T-helper 1 cell treated with Interleukin-12 subunit alpha and Interleukin-12 subunit beta and Interleukin-4 antibody, amounts not matched to agents 30 ng/mL and 1 ng/mL, for 36 hours (primary cell): ENCODE measurements around the gene CRNN. TPM values are rescaled to one million over a fixed set of nuclear protein-coding genes. Genes with fewer than 3 reads are reported as not detected.

Experiments used
- intact Hi-C: fragments of 100-400 bp; cut with micrococcal nuclease; formaldehyde crosslinking; loops from one replicate; pipeline ENCODE4 v1.15.1; 2024
- total RNA-seq: library from RNA; stranded (reverse); gene quantifications from 2 replicates; pipeline ENCODE4 v1.2.3, GENCODE V29; 2022

Gene CRNN
- total RNA-seq, 1 donor from 2014 or later: not detected

DNA sequence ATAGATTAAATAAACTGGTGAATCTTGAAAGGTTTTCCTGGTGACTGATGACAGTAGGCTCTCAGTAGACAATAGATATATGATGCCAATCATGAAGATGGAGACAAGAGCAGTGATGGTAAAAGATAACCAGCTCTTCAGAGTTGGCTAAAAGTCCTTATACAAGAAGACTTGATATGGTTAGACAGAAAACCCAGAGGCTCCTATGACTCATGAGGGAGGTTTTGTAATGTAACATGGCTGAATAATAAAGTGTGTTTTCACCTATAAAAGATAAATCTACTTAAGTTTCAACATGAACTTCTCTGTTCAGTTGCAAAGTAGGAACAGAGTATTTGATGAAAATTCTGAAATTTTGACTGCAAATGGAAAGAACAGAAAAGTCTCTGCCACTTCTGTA lies 12.7 kb upstream of the CRNN start:
- intact Hi-C loops: no loop called here

DNA sequence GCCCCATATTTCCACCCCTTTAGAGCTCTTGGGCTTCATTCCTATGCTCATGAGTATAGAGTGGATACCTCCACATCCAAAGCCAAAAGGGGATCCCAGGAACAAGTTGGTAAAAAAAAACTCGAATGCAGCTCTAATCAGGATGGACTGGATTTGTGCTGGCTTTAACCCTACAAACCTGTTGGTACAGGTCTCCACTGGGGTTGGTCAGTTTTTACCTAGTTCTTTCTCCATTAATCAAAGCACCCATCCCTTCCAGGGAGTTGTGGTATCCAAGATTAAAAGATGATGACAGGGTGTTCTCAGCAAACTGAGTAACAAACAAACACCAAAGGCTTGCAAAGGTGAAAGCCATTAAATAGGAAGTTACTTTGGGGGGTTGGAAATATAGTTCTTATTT lies 5.9 kb upstream of the CRNN start:
- intact Hi-C loops: no loop called here

DNA sequence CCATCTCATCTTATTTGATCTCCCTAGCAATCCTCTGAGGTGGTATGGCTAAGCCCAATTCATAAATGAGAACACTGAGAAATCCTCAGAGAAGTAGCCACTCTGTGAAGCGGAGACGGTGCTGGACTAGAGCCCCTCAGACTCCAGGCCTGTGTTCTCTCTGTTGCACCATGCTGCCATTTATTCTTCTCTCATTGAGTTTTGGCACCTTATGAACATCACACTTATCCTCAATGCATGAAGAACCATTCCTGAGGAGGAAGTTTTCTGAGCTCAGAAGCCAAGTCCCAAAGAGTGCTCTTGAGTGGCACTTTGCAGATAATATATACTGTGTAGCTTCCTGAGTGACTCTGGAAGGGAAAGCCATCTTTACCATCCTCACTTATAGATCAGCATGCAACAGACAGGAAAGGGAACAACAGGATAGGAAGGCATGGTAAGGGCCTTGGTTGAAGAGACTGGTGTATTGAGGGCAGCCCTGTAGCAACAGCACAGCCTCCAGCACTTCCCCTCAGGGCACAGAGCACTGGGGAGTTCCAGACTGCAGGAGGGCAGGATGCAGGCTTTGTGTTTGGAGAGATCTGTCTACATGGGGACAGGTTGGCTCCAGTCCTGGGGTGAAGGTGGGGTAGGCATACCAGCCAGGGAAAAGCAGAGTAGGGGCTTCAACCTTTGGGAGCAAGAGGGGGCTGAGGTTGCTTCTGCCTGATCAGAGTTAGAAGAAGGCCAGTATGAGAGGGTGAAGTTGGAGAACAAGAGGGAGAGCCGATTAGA lies 1.6 kb upstream of the CRNN start:
- intact Hi-C loops: no loop called here

DNA sequence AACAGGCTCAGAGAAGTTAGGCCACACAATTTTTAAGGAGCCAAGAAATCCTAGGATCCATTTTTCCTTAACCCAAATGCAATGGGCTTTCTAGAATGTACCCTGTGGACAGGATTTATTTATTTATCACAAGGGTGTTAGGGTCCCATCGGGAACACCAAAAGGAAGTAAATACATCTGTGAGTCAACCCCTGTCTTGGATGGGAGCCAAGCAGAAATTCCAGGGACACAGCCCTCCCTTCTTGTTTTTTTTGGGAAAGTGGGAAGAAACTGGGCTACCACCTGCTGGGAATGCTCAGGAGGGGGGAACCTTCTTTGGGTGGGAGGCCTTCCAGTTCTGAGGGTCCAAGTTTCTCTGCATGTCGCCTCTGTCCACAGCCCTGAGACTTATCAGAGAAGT lies 1.3 kb downstream of the CRNN start:
- intact Hi-C loops: no loop called here

DNA sequence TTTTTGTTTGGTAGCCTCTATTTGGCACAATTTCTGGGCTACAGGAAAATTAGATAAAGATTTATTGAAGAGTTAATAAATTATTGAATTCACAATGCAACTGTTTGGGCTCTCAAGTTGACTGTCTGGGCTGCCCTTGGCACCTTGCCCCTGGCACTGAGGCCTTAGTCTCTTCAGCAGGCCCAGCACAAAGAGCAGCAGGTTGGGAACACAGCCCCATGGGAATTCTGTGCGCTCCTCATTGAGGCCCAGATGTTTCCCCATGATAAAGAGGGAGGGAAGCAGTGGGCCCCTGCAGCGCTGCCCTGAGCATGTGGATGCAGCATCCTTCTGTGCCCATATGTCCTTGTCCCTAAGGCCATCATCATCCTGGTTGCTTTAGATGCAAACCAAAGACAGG lies 2.9 kb downstream of the CRNN start:
- intact Hi-C loops: no loop called here

DNA sequence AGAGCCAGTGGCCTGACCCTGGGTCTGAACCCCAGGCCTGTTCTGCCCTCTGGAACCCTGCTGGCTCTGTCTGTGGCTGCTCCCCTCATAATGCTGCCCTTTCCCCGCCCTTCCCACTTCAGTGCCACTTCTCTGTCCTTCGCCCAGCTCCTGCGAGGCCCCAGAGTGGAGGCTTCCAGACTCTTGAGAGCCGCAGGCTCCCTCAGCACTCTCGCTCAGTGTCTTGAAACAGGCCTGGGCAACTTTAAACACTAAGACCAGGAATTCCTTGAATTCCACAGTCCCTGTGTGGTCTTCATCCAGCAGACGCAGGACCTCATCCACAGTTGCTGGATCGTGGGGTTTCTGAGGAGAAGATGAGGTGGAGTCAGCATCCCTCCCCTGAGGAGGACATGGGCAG lies 3.5 kb downstream of the CRNN start:
- intact Hi-C loops: no loop called here

DNA sequence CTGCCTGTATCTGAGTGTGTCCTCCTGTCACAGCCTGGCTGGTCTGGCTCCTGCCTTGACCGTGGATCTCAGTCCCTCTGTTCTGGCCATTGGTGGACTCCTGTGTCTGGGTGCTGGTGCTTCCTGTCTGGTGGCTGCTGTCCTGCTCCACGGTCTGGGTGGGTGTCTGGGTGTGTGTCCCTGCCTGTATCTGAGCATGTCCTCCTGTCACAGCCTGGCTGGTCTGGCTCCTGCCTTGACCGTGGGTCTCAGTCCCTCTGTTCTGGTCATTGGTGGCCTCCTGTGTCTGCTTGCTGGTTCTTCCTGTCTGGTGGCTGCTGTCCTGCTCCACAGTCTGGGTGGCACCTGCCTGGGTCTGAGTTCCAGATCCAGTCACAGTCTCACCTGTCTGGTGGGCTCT lies 4.0 kb downstream of the CRNN start:
- intact Hi-C loops: no loop called here

DNA sequence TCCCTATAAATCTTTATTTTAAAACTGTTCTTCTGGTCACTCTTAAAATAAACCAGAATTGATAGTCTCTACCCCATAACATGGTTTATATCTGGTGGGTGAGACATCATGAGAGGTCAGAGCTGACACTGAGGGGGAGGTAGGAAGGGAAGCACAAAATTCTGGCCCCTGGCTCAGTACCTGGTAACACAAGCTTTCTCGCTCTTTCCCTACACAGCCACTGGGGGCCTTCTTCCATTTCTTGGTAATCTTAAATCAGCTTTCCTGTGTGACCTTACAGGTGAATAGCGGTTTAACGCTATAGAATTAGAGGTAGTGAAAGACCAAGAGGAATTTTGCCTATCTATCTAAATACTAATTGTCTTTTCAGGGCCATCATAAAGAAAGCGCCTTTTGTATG lies 5.4 kb downstream of the CRNN start:
- intact Hi-C loops: no loop called here

DNA sequence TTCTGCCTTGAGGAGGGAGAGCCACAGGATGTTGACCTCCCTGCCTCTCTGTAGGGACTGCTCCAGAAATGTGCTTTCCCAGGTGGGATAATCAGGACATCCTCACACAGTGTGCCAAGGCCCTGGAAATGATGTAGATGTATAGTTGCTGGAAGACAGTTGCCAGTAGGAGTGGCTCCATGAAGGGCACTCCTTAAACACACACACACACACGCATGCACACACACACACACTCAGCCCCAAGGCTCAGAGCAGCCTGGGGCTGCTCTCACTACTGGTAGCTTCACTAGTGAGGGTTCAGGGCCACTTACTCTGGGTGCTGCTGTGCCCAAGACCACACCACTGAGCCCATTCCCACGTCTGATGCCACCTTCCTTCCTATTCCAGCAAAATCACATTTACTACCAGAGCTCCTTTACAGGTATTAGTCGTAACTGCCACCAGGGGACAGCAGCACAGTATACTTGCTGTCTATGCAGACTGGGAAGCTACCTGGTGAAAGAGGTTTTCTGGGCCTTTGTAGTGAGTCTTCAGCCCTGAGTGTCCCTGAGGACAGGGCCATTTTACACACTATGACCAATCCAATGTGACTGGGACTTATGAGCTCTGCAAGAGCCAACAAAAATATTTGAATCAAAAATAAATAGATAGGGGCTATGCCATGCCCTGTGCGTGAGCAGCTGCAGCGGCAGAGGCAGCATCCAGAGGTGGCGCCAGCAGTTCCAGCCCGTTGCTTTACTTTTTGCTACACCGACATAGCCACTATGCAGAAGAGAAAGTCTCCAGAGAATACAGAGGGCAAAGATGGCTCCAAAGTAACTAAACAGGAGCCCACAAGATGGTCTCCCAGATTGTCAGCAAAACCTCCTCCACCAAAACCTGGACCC lies 15.0 kb downstream of the CRNN start:
- intact Hi-C loops: loop anchor here (1.0 kb wide), 2 partner anchors 42 to 59 kb away; no protein-coding TSS in a partner anchor

DNA sequence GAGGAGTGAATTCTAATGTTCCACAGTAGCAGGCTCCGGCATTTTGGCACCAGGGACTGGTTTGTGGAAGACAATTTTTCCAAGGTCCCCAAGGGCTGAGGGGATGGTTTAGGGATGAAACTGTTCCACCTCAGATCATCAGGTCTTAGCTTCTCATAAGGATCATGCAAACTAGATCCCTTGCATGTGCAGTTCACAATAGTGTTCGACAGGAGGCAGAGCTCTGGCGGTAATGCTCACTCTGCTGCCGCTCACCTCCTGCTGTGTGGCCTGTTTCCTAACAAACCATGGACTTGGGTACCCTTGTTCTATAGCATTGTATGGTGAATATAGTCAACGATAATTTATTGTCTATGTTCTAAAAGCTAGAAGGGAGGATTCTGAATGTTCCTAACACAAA lies 16.6 kb downstream of the CRNN start:
- intact Hi-C loops: no loop called here

DNA sequence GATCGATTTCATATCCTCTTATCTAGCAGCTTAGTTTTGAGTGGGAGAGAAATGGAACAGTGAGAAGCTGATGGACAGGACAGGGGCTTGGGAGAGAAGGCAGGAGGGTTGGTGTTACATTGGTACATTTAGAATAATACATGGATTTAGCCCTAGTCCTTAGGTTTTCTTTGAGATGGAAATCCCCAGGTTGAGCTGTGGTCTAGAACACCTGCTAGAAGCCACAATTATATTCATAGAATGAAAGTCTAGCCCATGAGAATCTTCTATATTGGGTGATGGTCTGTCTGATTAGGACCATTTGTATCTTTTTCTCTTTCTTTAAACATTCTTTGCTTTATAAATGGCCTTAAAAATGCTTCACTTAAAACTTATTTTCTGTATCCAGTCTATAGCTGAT lies 19.9 kb downstream of the CRNN start:
- intact Hi-C loops: no loop called here

DNA sequence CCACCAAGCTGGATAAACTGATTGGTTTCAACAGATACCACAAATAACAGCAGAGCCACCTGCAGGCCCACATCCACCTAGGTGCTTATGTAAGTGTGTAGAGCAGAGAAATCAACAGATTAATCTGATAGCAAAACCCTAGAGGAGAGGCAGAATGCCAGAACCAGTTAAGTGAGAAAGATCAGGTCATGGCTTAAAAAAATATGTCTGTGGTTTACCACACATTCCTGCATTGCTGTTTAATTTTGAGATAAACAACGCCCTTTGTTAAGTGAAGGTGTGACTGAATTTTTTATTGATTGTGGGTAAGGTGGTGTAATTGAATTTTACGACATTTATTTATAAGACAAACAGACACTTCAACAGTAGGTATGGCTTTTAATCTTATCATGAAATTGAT lies 21.2 kb downstream of the CRNN start:
- intact Hi-C loops: no loop called here

DNA sequence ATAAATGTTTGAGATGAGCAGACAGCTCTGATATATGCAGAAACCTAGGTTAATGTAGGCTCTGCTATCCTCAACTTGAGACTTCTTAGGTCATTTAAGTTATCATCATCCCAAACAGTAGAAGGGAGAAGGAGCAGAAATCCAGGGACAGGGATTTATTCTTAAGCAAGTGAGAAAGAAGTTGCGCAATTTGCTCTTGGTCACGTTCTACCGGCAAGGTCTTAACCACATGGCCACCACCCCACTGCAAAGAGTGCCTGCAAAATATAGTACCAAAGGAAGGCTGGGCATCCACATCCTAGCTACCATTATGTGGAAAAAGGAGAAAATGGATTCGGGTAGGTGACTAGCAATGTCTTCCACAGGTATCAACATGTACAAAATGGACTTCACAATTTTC lies 25.2 kb downstream of the CRNN start:
- intact Hi-C loops: no loop called here

DNA sequence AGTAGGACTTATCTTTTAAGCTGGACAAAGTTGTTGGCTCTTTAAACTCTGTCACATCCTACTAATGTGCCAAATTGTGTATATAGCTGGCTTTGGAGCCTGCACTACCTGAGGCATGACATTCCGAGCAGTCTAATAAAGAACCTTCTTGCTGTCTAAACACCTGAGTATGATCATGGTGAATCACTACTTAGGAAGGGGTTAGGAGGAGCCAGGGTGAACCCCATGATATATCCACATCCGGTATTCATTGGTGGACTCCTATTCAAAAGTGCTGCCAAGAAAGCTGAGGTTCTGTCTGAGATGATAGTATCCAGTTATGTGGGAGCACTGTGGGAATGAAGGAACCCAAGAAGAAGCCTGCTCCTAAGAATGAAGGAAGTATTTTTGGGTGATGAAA lies 27.1 kb downstream of the CRNN start:
- intact Hi-C loops: no loop called here

DNA sequence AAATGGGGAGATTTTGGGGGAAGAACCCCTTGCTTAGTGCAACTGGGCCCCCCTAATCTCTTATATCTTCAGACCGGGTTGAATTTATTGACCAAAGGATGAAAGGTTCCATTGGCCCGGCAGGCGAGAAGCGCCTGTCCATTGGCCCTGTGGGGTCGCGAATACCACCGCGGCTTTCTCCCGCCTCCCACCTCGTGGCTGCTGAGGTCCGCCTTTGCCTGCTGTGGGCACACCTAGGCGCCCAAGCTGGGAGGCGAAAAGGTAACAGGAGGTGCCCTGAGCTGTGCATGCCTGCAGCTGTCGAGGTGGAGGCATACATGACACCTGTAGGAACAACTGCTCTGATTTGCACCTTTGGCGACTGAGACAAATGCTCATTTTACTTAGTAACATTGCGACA lies 33.1 kb downstream of the CRNN start:
- intact Hi-C loops: no loop called here

DNA sequence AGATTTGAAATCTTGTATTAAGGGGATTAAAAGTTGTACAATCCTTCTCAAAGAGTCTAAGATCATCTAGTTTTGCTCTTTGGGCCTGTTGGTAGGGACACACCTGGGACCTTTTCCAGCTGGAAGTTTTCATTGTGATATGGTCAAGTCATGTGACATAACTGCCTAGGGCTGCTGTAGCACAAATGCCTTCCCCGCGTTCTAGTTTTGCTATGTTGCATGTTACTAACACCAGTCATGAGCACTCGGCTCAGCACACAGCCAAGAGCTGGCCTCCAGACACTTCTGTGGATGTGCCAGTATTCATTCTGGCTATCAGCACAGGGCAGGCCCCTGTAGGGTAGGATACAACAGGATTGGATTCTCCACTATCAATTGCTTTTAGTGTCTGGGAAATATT lies 39.6 kb downstream of the CRNN start:
- intact Hi-C loops: no loop called here

DNA sequence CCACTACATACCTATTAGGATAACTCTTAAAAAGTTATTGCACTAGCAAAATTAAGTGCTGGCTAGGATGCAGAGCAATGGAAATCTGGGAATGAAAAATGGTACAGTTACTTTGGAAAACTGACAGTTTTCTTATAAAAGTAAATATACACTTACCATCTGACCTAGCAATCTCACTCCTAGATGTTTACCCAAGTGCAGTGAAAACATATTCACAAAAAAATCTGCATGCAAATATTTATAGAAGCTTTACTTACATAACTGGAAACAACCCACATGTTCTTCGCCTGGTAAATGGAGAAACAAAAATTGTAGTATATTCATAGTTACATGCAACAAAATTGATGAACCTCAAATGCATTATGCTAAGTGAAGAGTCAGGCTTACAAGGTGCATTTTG lies 41.4 kb downstream of the CRNN start:
- intact Hi-C loops: no loop called here

DNA sequence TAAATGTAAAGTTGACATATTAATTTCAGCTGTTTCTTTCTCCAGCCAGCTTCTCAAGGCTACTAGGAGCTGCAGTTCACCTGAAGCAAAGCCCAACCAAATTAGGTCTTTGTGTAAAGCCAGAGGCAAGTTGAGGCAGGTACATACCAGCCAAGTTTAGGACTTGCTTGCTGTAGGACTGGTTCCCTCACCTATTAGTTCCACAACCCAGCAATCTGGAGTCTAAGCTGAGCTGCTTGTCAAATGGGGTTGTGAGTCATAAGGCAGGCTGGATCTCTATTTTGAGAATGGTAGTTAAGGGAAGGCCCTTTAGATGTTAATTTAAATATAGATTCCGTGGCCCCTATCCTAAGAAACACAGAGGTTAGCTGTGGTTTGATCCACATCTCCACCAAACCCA lies 46.6 kb downstream of the CRNN start:
- intact Hi-C loops: no loop called here

DNA sequence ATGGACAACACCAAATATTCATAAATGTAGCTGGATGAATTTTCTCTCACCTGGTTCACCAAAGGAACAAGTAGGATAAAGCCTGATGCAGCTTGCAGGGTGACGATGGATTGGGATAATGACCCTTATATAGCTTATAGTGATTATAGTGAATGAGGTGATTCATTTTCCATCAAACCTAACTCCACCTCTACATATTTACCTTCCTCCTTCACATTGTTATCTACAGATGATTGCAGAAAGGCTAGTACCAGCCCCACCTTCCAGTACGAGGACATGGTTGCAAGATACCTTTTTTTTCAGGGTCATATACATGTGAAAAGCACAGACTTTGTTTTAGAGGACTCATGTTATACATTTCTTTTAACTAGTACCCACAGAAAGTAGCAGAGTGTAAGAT lies 54.2 kb downstream of the CRNN start, which contains the start of gene FLG2:
Gene FLG2, minus strand, starts transcription at position 101 of the 400 bp plus-strand sequence. CDS start 1,122 bp downstream, outside the sequence.
- intact Hi-C loops: no loop called here
